IMR-90 (cell line): ENCODE results near the gene BCL6. TPM values are rescaled to one million over a fixed set of nuclear protein-coding genes. Genes with fewer than 3 reads are reported as not detected.
A peak's percentile ranks its signal among the peaks of the same experiment; 100 is the strongest.

Source experiments
- MXI1 ChIP-seq: IDR thresholded peaks from 2 replicates; pipeline ENCODE4 v1.6.1; 2012; ENCODE audit warnings: low read depth, mild to moderate bottlenecking, low read length, moderate library complexity, borderline replicate concordance
- NFE2L2 ChIP-seq: fragments of 150-350 bp; IDR thresholded peaks from 2 replicates; pipeline ENCODE4 v1.6.1; 2016; ENCODE audit warnings: low read depth, mild to moderate bottlenecking, low read length
- RAD21 ChIP-seq: IDR thresholded peaks from 2 replicates; pipeline ENCODE4 v1.6.1; 2012; ENCODE audit warnings: low read length, improper control_type of control experiment
- RFX5 ChIP-seq: IDR thresholded peaks from 2 replicates; pipeline ENCODE4 v1.8.0; 2012; ENCODE audit warnings: low read depth, mild to moderate bottlenecking, low read length, moderate library complexity
- SMC3 ChIP-seq: fragments of 150-350 bp; IDR thresholded peaks from 2 replicates; pipeline ENCODE4 v1.6.1; 2016; ENCODE audit warnings: low read depth, mild to moderate bottlenecking, antibody characterized with exemption, low read length, moderate library complexity
- polyA plus RNA-seq, 3 experiments: library from polyadenylated mRNA; depleted of rRNA; stranded (reverse); fragments of >200 nt; gene quantifications; 2 replicates each; pipeline ENCODE4 v1.2.3, GENCODE V29; 2012; ENCODE audit warnings: low replicate concordance in 1 of 3
- total RNA-seq: library from RNA; depleted of rRNA; stranded (reverse); fragments of >200 nt; gene quantifications from 2 replicates; pipeline ENCODE4 v1.2.3, GENCODE V29; 2012

BCL6 gene
- total and polyA plus RNA-seq, 2 of the 4 experiments (the other 2 are of a cell fraction) = 19.7 to 22.6 TPM

- no peak for TF ChIP-seq RFX5
- no peak for TF ChIP-seq NFE2L2
- TF ChIP-seq MXI1 = peak; percentile 84
- peak; percentile 95 for TF ChIP-seq RAD21
- peak; percentile 79 for TF ChIP-seq SMC3
Measured at GRCh38 chr3:187741403-187742350, 3.6 kb downstream of the BCL6 start (continued).
